DND-41 (cell line): ENCODE data around the gene GRAMD1A.

Experiments used
- CTCF ChIP-seq: IDR thresholded peaks from 2 replicates; pipeline ENCODE4 v1.5.1; 2012; ENCODE audit warnings: borderline replicate concordance, low read length, moderate library complexity, mild to moderate bottlenecking; ENCODE audit not compliant: poor library complexity, severe bottlenecking; ENCODE audit errors: extremely low read depth
- EZH2 ChIP-seq: IDR thresholded peaks from 3 replicates; pipeline ENCODE4 v1.6.1; 2012; ENCODE audit warnings: borderline replicate concordance, low read depth, mild to moderate bottlenecking, moderate library complexity, low read length, inconsistent platforms; ENCODE audit not compliant: severe bottlenecking

- TF ChIP-seq EZH2 (no peak), CTCF (no peak)
These were observed 75.9 kb downstream of the GRAMD1A start for GRCh38 chr19:35076026-35076370.
